ENCODE measurements around the gene SEPTIN3.

The SEPTIN3 gene

DNA sequence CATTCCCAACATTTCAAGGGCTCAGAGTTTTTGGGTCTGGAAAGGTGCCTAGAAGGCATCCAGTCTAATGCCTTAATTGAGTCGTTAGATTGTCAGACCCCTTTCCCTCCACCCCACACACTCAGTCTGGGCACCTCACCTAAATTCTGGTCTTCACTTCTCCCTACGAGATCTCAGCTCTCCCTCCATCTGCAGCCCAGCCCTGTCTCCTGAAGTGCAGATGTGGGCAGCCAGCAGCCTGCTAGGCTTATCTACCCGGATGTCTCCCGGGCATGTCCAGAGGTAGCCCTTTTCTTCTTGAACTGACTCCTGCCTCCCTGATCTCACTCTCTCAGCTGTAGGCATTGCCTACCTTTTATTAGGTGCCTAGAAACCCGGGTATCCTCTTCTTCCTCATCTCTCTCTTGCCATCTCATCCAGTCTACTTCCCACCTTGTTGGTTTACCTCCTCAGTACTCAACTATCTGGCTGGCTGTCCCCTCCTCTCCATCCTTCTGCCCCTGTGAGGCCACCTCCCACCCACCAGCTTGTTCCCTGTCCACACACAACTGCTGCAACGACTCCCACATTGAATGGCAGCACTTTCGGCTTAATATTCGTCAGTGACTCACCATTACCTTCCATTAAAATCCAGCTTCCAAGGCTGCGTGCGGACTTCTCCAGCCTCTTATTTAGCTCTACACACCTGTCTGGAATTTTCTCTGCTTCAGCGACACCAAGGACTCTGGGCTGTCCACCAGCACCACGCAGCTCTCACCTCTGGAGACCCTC, 6.2 kb downstream of the SEPTIN3 start:
- no peak overlapping the region for H3K4me3 ChIP-seq (ENCODE audit: control insufficient read depth, low read depth, low read length)
- DNase-seq (ENCODE audit: low read depth), result no peak
- TF ChIP-seq, protein P1, sequence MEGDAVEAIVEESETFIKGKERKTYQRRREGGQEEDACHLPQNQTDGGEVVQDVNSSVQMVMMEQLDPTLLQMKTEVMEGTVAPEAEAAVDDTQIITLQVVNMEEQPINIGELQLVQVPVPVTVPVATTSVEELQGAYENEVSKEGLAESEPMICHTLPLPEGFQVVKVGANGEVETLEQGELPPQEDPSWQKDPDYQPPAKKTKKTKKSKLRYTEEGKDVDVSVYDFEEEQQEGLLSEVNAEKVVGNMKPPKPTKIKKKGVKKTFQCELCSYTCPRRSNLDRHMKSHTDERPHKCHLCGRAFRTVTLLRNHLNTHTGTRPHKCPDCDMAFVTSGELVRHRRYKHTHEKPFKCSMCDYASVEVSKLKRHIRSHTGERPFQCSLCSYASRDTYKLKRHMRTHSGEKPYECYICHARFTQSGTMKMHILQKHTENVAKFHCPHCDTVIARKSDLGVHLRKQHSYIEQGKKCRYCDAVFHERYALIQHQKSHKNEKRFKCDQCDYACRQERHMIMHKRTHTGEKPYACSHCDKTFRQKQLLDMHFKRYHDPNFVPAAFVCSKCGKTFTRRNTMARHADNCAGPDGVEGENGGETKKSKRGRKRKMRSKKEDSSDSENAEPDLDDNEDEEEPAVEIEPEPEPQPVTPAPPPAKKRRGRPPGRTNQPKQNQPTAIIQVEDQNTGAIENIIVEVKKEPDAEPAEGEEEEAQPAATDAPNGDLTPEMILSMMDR (conservative IDR thresholded peaks at IDR 0.05; ENCODE audit: control insufficient read depth, insufficient read depth, low read depth, low read length), result no peak

DNA sequence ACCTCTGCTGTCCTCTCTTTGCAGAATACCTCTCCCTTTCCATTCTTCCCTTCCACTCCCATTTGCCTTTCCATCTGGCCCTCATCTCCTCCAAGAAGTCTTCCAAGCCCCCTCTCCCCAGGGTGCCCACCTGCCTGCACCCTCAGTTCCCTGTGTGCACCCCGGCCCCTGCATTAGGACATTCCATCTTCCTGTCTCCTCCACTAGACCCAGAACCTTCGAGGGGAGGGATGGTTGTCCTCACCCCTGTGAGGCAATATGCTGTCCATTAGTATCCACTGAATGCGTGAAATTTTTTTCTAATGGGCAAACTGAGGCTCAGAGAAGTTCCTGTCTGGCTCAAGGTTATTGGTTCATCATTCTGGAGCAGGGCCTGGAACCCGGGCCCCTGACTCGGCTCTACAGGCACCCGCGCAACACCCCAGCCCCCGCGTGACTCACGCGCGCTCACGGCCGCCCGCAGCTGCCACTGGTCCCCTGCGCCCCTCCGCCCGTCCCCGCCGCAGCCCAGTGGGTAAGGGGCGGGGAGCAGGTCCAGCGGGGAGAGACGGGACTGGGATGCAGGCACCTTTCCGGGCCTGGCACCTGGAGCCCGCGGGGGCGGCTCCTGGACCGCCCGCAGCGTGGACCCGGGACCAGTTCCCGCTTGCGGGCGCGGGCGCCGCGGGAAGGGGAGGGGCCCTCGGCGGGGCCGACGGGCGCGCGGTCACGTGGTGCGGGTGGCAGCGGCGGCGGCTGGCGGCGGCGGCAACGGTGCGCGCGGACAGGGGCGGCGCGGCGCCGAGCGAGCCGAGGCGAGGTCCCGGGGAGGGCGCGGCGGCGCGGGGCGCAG, 7.0 kb downstream of the SEPTIN3 start:
- DNase-seq (ENCODE audit: low read depth), result no peak
- TF ChIP-seq, protein P1 (conservative IDR thresholded peaks at IDR 0.05; ENCODE audit: control insufficient read depth, insufficient read depth, low read depth, low read length), result no peak

DNA sequence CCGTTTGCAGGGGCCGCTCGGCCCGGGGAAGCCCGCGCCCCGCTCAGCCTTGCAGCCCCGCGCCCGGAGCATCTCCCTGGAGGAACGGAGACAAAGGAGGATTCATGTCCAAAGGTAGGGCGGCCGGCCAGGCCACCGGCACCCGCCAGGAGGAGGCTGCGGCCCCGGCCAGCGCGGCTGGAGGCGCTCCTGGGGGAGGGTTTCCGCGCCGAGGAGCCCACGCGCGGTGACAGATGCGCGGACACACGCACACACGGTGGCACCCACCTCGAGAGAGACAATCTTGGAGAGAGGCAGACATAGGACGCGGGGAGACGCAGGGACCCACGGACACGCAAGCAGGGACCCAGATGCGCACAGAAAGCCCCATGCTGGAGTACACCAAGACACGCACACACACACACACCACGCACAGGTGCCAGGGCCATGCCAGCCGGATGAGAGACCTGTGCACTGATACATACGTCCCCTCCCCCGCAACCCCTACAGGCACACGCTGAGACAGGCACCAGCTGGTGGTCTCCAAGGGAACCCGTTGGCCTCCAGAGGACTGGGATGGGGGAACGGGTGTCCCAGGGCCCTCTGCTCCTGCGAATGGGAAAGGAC, 7.8 kb downstream of the SEPTIN3 start:
- no peak for DNase-seq (ENCODE audit: low read depth)
- TF ChIP-seq, protein P1 (conservative IDR thresholded peaks at IDR 0.05; ENCODE audit: control insufficient read depth, insufficient read depth, low read depth, low read length), result no peak
- no peak overlapping the region for H3K4me3 ChIP-seq (ENCODE audit: control insufficient read depth, low read depth, low read length)

More for the DNA sequence above, 7.0 kb downstream of the SEPTIN3 start:
- H3K4me3 ChIP-seq (ENCODE audit: control insufficient read depth, low read depth, low read length), result no peak overlapping the region

DNA sequence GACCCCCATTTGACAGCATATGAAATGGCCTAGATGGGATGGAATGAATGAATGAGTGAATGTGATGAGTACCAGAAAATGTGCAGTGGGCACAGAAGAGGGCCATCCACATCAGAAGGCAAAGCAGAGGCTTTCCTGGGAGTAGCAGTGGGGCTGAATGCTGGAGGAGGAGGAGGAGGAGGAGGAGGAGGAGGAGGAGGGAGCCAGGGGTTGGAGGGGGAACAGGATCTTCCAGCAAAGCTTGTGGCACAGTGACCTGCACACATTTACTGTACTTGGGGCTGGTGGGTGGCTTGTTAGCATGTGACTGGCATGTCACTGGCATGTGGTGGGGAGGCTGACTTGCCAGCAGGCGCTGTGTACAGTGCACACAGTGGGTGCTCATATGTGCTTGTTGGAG, 9.5 kb downstream of the SEPTIN3 start:
- no peak for DNase-seq (ENCODE audit: low read depth)
- TF ChIP-seq, protein P1 (conservative IDR thresholded peaks at IDR 0.05; ENCODE audit: control insufficient read depth, insufficient read depth, low read depth, low read length), result no peak

DNA sequence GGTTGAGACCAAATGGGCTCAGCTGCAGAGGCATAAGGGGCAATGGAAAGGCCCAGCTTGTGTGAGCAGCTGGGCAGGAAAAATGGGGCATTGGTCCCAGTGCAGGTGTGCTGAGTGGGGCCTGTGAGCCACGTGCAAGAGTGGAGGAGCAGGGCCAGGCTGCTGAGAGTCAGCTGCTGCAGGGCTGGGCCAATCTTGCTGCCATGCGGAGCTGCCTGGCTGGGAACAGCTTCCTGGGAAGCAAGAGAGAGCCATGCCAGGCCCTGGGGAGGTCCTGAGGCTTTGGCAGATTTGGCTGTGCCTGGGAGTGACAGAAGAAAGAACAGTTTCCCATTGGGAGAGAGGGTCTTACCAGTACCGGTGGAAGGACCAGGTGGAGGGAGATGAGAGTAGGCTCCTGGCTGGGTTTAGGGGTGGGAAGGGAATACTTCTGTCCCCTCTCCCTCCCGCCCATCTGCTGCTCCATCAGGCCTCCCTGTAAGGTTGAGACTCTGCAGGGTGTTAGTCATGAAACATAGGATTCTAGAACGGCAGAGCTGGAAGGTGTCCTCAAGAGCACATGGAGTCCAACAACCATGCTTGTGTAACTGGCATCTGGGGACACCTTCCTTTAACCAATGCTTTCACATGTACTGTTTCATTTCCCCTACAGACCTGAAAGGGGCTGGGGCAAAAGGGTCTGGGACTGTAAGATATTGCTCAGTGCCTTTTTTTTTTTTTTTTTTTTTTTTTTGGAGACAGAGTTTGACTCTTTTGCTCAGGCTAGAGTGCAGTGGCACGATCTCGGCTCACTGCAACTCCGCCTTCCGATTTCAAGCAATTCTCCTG, 10.4 kb downstream of the SEPTIN3 start:
- no peak overlapping the region for H3K4me3 ChIP-seq (ENCODE audit: control insufficient read depth, low read depth, low read length)
- no peak for DNase-seq (ENCODE audit: low read depth)
- TF ChIP-seq, protein P1 (conservative IDR thresholded peaks at IDR 0.05; ENCODE audit: control insufficient read depth, insufficient read depth, low read depth, low read length), result no peak

More for the DNA sequence above, 9.5 kb downstream of the SEPTIN3 start:
- H3K4me3 ChIP-seq (ENCODE audit: control insufficient read depth, low read depth, low read length), result no peak overlapping the region

DNA sequence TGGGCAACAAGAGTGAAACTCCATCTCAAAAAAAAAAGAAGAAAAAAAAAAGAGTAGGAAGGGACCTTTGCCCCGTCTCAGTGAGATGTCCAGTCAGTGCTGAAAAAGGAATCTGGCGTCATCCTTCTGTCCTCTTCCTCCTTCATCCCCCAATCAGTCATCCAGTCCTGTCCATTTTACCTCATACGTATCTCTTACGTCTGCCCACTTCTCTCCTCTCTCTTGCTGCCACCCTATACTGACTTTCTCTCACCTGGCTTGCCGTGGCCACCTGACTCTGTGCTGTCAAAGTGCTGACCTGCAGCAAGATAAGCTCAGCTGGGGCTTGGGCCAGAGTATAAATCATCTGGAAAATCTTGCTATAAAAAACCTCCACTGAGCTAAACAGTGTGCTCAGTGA, 13.6 kb downstream of the SEPTIN3 start:
- no peak for DNase-seq (ENCODE audit: low read depth)
- no peak overlapping the region for H3K4me3 ChIP-seq (ENCODE audit: control insufficient read depth, low read depth, low read length)
- TF ChIP-seq, protein P1 (conservative IDR thresholded peaks at IDR 0.05; ENCODE audit: control insufficient read depth, insufficient read depth, low read depth, low read length), result no peak

Data from fibroblast of mammary gland (primary cell).